Measurements from ENCODE around the gene CLCNKA. TPM values are rescaled to one million over a fixed set of nuclear protein-coding genes. Genes with fewer than 3 reads are reported as not detected.
A peak's percentile ranks its signal among the peaks of the same experiment; 100 is the strongest.
"Not testable (repeated sequence)": the region's sequence is repeated elsewhere in the genome, so short reads cannot be mapped to it uniquely, and the experiment has no call there.

Gene CLCNKA
- total and polyA plus RNA-seq, 9 donors: 0.08 to 2.4 (median 1.0) TPM; not detected in 1

- peak in 2 of 5 donors; percentile 23 to 31 for DNase-seq
- Histone ChIP-seq H3K27ac (no peak overlapping the region), H3K4me3 (no peak overlapping the region), H3K27me3 (no peaks in the 10 kb centered on the region), H3K9me3 (no peaks in the 10 kb centered on the region), H3K36me3 (no peaks in the 10 kb centered on the region), H3K4me1 (ENCODE audit: insufficient read depth) (peaks cover 7% of the 10 kb centered on the region)
- no peak for TF ChIP-seq EP300 (IDR thresholded peaks at IDR 0.05)
- intact Hi-C loops (cut with DNase I): no loop called here
- 46 to 65% (median 55%) methylated on average over 19 of the region's 19 CpGs for WGBS, 3 donors
Observed at GRCh38 chr1:16028237-16029002, 6.6 kb downstream of the CLCNKA start.

DNA sequence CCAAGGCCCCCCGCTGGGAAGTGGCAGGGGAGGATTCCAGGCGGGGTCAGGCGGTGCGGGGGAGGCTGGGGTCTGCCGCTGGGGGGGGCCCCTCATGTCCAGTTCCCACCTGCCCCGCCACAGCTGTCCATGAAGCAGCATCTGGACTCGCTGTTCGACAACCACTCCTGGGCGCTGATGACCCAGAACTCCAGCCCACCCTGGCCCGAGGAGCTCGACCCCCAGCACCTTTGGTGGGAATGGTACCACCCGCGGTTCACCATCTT lies 7.1 kb downstream of the CLCNKA start:
- H3K27me3 ChIP-seq; H3K36me3 ChIP-seq; DNase-seq; intact Hi-C loops (cut with DNase I); H3K4me3 ChIP-seq; H3K9me3 ChIP-seq; H3K27ac ChIP-seq; H3K4me1 ChIP-seq (ENCODE audit: insufficient read depth): not testable (repeated sequence)
- WGBS, 3 donors: 42 to 64% (median 58%) methylated on average over 8 to 13 of the region's 13 CpGs

DNA sequence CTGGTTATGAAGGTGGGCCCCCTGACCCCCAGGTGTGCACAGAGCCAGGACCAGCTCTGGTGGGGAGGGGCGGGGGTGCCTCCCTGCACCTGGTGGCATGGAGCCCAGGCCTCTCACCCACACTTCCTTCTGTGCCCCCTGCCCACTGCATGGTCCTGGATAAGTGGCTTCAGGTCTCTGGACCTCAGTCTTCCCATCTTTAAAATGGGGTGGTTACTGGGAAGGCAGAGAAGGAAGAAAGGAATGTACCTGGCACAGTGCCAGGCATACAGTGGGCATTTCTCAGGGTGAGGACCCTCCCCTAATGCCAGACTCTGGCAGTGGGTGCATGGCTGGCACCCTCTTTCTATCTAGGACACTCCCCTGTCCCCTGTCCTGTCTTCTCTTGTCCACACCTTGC lies 7.5 kb downstream of the CLCNKA start:
- Histone ChIP-seq H3K36me3 (no peaks in the 10 kb centered on the region), H3K27ac (no peak overlapping the region), H3K27me3 (no peaks in the 10 kb centered on the region), H3K4me1 (ENCODE audit: insufficient read depth) (peaks cover 7% of the 10 kb centered on the region), H3K9me3 (no peaks in the 10 kb centered on the region), H3K4me3 (no peak overlapping the region)
- TF ChIP-seq, protein P1, sequence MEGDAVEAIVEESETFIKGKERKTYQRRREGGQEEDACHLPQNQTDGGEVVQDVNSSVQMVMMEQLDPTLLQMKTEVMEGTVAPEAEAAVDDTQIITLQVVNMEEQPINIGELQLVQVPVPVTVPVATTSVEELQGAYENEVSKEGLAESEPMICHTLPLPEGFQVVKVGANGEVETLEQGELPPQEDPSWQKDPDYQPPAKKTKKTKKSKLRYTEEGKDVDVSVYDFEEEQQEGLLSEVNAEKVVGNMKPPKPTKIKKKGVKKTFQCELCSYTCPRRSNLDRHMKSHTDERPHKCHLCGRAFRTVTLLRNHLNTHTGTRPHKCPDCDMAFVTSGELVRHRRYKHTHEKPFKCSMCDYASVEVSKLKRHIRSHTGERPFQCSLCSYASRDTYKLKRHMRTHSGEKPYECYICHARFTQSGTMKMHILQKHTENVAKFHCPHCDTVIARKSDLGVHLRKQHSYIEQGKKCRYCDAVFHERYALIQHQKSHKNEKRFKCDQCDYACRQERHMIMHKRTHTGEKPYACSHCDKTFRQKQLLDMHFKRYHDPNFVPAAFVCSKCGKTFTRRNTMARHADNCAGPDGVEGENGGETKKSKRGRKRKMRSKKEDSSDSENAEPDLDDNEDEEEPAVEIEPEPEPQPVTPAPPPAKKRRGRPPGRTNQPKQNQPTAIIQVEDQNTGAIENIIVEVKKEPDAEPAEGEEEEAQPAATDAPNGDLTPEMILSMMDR (IDR thresholded peaks at IDR 0.05): no peak
- TF ChIP-seq POLR2A (IDR thresholded peaks at IDR 0.05) (no peak), EP300 (IDR thresholded peaks at IDR 0.05) (no peak)
- intact Hi-C loops (cut with DNase I): no loop called here
- 91 to 100% (median 100%) methylated on average over 1 of the region's 1 CpG for WGBS, 3 donors
- peak in 2 of 5 donors; percentile 21 to 34 for DNase-seq

DNA sequence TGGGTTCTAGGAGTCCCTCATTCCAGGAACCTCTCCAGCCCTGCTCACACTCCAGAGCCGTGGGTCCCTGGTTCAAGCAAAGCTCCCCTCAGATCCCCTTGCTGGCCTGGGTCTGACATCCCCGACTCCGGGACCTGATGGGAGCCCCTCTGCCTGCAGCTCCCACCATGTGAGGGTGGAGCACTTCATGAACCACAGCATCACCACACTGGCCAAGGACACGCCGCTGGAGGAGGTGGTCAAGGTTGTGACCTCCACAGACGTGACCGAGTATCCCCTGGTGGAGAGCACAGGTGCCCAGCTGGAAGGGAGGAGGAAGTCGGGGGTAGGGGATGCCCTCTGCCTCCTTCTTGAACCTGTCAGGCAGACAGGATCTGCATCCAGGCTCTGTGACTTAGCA lies 9.7 kb downstream of the CLCNKA start:
- H3K9me3 ChIP-seq: no peaks in the 10 kb centered on the region
- H3K4me3 ChIP-seq: no peak overlapping the region
- H3K4me1 ChIP-seq (ENCODE audit: insufficient read depth): peaks cover 7% of the 10 kb centered on the region
- DNase-seq: peak in 2 of 5 donors; percentile 24 to 26
- WGBS, 3 donors: 65 to 75% (median 71%) methylated on average over 5 to 8 of the region's 8 CpGs
- TF ChIP-seq, protein P1 (IDR thresholded peaks at IDR 0.05): no peak
- TF ChIP-seq EP300 (IDR thresholded peaks at IDR 0.05) (no peak), POLR2A (IDR thresholded peaks at IDR 0.05) (no peak)
- H3K27ac ChIP-seq: no peak overlapping the region
- intact Hi-C loops (cut with DNase I): no loop called here
- H3K27me3 ChIP-seq: no peaks in the 10 kb centered on the region
- no peaks in the 10 kb centered on the region for H3K36me3 ChIP-seq

DNA sequence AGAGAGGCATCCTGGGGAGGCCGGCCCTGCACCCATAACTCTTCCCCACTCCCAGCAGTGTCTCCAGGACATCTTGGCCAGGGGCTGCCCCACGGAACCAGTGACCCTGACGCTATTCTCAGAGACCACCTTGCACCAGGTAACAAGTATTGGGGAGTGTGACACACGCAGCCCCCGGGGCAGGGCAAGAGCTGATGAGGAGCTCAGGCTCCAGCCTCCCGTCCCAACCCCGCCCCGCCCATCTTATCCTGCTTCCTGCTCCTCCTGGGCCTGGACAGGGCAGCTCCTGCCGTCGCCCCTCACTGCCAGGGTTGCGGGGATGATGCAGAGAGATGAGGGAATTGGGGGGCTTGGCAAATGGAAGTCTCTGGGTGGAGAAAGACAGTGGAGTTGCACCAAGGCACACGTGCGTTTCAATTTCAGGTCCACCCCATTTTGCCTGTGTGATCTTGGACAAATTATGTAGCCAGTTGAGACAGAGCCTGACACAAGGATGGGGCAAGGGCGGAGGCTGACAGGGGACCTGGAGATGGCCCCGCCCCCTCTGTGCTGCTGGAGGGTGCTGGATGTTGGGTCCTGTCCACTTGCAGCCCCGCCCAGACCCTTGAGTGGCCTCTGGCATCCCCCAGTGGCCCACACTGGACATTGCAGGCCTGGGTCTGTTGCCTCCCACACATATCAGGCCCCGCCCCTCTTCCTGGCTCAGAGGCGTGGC lies 10.7 kb downstream of the CLCNKA start:
- no peak for TF ChIP-seq EP300 (IDR thresholded peaks at IDR 0.05)
- TF ChIP-seq, protein P1 (IDR thresholded peaks at IDR 0.05): peak; percentile 97 to 99 (median 98)
- Histone ChIP-seq H3K9me3 (no peaks in the 10 kb centered on the region), H3K4me1 (ENCODE audit: insufficient read depth) (peaks cover 4% of the 10 kb centered on the region), H3K27me3 (no peaks in the 10 kb centered on the region), H3K36me3 (no peaks in the 10 kb centered on the region), H3K4me3 (no peak overlapping the region), H3K27ac (no peak overlapping the region)
- intact Hi-C loops (cut with DNase I): loop anchor here in 3 of 4 donors (1.0 to 2.0 kb wide), 2 partner anchors 23 to 24 kb away; no protein-coding TSS in a partner anchor
- WGBS, 3 donors: 52 to 58% (median 55%) methylated on average over 16 to 18 of the region's 18 CpGs
- DNase-seq: peak; percentile 88 to 92 (median 89)

DNA sequence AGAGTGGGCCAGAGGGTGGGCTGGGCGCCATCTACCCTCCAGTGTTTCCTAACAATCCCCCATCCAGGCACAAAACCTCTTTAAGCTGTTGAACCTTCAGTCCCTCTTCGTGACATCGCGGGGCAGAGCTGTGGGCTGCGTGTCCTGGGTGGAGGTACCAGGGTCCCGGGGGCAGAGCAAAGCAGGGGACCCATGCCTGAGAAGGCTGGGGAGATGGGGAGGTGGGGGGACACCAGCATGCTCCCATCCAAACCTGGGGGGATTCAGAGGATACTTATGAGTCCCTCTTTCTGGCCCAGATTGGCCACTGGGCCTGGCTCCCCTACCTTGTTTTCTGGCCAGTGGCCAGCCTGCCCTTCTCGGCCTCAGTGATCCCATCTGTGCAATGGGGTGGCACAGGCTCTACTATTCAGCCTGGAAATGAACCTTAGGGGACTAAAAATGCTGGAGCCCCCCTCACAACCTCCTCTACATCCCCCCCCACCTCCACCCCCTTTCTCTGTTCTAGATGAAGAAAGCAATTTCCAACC lies 11.3 kb downstream of the CLCNKA start:
- H3K9me3 ChIP-seq; H3K27ac ChIP-seq; H3K4me1 ChIP-seq (ENCODE audit: insufficient read depth); H3K36me3 ChIP-seq; H3K4me3 ChIP-seq; H3K27me3 ChIP-seq: not testable (repeated sequence)
- DNase-seq: peak in 1 of 5 donors; percentile 43
- intact Hi-C loops (cut with DNase I): loop anchor here in 2 of 4 donors (2.0 kb wide), 1 partner anchor 24 kb away; no protein-coding TSS in a partner anchor
- WGBS, 3 donors: 63 to 64% (median 64%) methylated on average over 7 of the region's 7 CpGs

DNA sequence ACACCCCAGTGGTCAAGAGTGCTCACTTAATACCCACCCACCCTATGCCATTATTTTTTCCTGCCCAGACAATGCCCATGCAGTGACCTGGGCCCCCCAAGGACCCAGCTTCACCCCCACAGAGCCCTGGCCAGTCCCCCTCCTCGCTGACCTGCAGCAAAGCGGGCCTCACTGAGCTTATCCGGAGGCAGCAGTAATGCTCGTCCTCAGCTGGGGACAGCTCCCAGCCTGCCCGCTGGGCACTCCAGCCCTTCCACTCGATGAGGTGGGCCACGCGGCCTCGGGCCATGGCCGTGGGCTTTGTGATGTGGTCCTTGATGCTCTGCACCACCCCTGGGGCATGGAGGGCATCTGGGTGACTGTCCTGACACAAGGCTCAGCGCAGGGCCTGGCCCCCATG lies 14.6 kb downstream of the CLCNKA start:
- 86 to 94% (median 88%) methylated on average over 10 to 11 of the region's 11 CpGs for WGBS, 3 donors
- H3K4me1 ChIP-seq (ENCODE audit: insufficient read depth); H3K4me3 ChIP-seq; H3K36me3 ChIP-seq; DNase-seq; H3K9me3 ChIP-seq; H3K27me3 ChIP-seq; H3K27ac ChIP-seq: not testable (repeated sequence)
- intact Hi-C loops (cut with DNase I): loop anchor here in 1 of 4 donors (2.0 kb wide), 1 partner anchor 22 kb away; no protein-coding TSS in a partner anchor

Measured in ovary (tissue), 9 donors.